ENCODE measurements around the gene AP1S2. TPM values are rescaled to one million over a fixed set of nuclear protein-coding genes. Genes with fewer than 3 reads are reported as not detected.

Gene AP1S2
- total RNA-seq, 2 donors from 2014 or later = 61.6 to 155 TPM

Other genes with a start within 250 kb of the AP1S2 start
- under 1 TPM in 1 of 2 donors, not detected in 1; 0.78 TPM for gene CLTRN, start 190.0 kb downstream of the AP1S2 start, total RNA-seq
- gene CA5B, start 116.5 kb downstream of the AP1S2 start, total RNA-seq = 10 to 100 TPM; 29.1 to 32.1 TPM
- 1 to 10 TPM; 6.4 to 7.1 TPM for gene ZRSR2, start 64.3 kb downstream of the AP1S2 start, total RNA-seq